ENCODE results near the gene NXPE3. TPM values are rescaled to one million over a fixed set of nuclear protein-coding genes. Genes with fewer than 3 reads are reported as not detected.
A peak's percentile ranks its signal among the peaks of the same experiment; 100 is the strongest.

The NXPE3 gene
- total RNA-seq, 1 experiment from 2014 or later: 3.9 TPM

- Mint-ChIP-seq H3K9me3 (ENCODE audit: unreplicated experiment) (no peaks in the 10 kb centered on the region), H3K4me3 (ENCODE audit: unreplicated experiment) (no peak overlapping the region), H3K4me1 (ENCODE audit: insufficient read depth, unreplicated experiment) (no peaks in the 10 kb centered on the region), H3K27ac (ENCODE audit: low read depth, unreplicated experiment) (no peak overlapping the region), H3K27me3 (ENCODE audit: insufficient read depth, unreplicated experiment) (no peaks in the 10 kb centered on the region), H3K36me3 (ENCODE audit: insufficient read depth, unreplicated experiment) (peaks cover 12% of the 10 kb centered on the region)
- no TSS peak for BruUV-seq (replicated peaks)
- CTCF ChIA-PET: interaction anchor here (0.8 to 21.4 kb wide), 6 partner anchors 9 to 408 kb away, joined by 3 to 795 read pairs (median 5); no protein-coding TSS in a partner anchor
- intact Hi-C loops (cut with micrococcal nuclease): no loop called here
- TF ChIP-seq CTCF (IDR thresholded peaks at IDR 0.05; ENCODE audit: unreplicated experiment): no peak
- DNase-seq (ENCODE audit: unreplicated experiment): no peak
- POLR2A ChIA-PET: interaction anchor here (1.0 to 3.3 kb wide), 3 partner anchors 10 to 32 kb away, joined by 4 to 36 read pairs (median 22); partner anchors contain the start of gene NFKBIZ
Observed at GRCh38 chr3:101817992-101818391, 39.0 kb downstream of the NXPE3 start.

GRCh38 chr3:101819649-101820206 is 40.7 kb downstream of the NXPE3 start:
- no peaks in the 10 kb centered on the region for H3K9me3 Mint-ChIP-seq (ENCODE audit: unreplicated experiment)
- ChIA-PET POLR2A (no interaction called here), CTCF (interaction anchor here (0.6 kb wide), 2 partner anchors 519 to 693 kb away, joined by 3 to 5 read pairs; no protein-coding TSS in a partner anchor)
- H3K4me3 Mint-ChIP-seq (ENCODE audit: unreplicated experiment): no peak overlapping the region
- no peaks in the 10 kb centered on the region for H3K4me1 Mint-ChIP-seq (ENCODE audit: insufficient read depth, unreplicated experiment)
- DNase-seq (ENCODE audit: unreplicated experiment): no peak
- H3K27ac Mint-ChIP-seq (ENCODE audit: low read depth, unreplicated experiment): no peak overlapping the region
- intact Hi-C loops (cut with micrococcal nuclease): no loop called here
- BruUV-seq (replicated peaks): no TSS peak
- TF ChIP-seq CTCF (IDR thresholded peaks at IDR 0.05; ENCODE audit: unreplicated experiment): no peak
- H3K27me3 Mint-ChIP-seq (ENCODE audit: insufficient read depth, unreplicated experiment): no peaks in the 10 kb centered on the region
- peaks cover 12% of the 10 kb centered on the region for H3K36me3 Mint-ChIP-seq (ENCODE audit: insufficient read depth, unreplicated experiment)

GRCh38 chr3:101821503-101821902 is 42.5 kb downstream of the NXPE3 start:
- peaks cover 4% of the 10 kb centered on the region for H3K4me1 Mint-ChIP-seq (ENCODE audit: insufficient read depth, unreplicated experiment)
- ChIA-PET POLR2A (interaction anchor here (0.8 to 2.2 kb wide), 2 partner anchors 28 to 308 kb away, joined by 3 to 13 read pairs; partner anchors contain the start of gene NFKBIZ), CTCF (interaction anchor here (0.5 to 3.4 kb wide), 6 partner anchors 9 to 407 kb away, joined by 3 to 40 read pairs (median 4); no protein-coding TSS in a partner anchor)
- H3K4me3 Mint-ChIP-seq (ENCODE audit: unreplicated experiment): no peak overlapping the region
- BruUV-seq (replicated peaks): no TSS peak
- peaks cover 12% of the 10 kb centered on the region for H3K36me3 Mint-ChIP-seq (ENCODE audit: insufficient read depth, unreplicated experiment)
- no peak overlapping the region for H3K27ac Mint-ChIP-seq (ENCODE audit: low read depth, unreplicated experiment)
- no peak for DNase-seq (ENCODE audit: unreplicated experiment)
- H3K9me3 Mint-ChIP-seq (ENCODE audit: unreplicated experiment): no peaks in the 10 kb centered on the region
- no peak for TF ChIP-seq CTCF (IDR thresholded peaks at IDR 0.05; ENCODE audit: unreplicated experiment)
- intact Hi-C loops (cut with micrococcal nuclease): no loop called here
- no peaks in the 10 kb centered on the region for H3K27me3 Mint-ChIP-seq (ENCODE audit: insufficient read depth, unreplicated experiment)

- BruUV-seq (replicated peaks): no TSS peak
- Mint-ChIP-seq H3K4me3 (ENCODE audit: unreplicated experiment) (no peak overlapping the region), H3K36me3 (ENCODE audit: insufficient read depth, unreplicated experiment) (peaks cover 6% of the 10 kb centered on the region)
Observed at GRCh38 chr3:101823525-101823924, 44.5 kb downstream of the NXPE3 start.

More at GRCh38 chr3:101823525-101823924, 44.5 kb downstream of the NXPE3 start:
- ChIA-PET POLR2A (interaction anchor here (1.0 to 2.2 kb wide), 3 partner anchors 26 to 214 kb away, joined by 3 to 18 read pairs (median 13); partner anchors contain the start of gene NFKBIZ), CTCF (interaction anchor here (0.6 to 3.4 kb wide), 9 partner anchors 9 to 420 kb away, joined by 3 to 40 read pairs (median 7); no protein-coding TSS in a partner anchor)
- Mint-ChIP-seq H3K9me3 (ENCODE audit: unreplicated experiment) (no peaks in the 10 kb centered on the region), H3K27me3 (ENCODE audit: insufficient read depth, unreplicated experiment) (no peaks in the 10 kb centered on the region), H3K27ac (ENCODE audit: low read depth, unreplicated experiment) (no peak overlapping the region), H3K4me1 (ENCODE audit: insufficient read depth, unreplicated experiment) (peaks cover 11% of the 10 kb centered on the region)
- peak; percentile 33 for DNase-seq (ENCODE audit: unreplicated experiment)
- intact Hi-C loops (cut with micrococcal nuclease): no loop called here
- no peak for TF ChIP-seq CTCF (IDR thresholded peaks at IDR 0.05; ENCODE audit: unreplicated experiment)
